ENCODE data around the gene KRT74.
"Not testable (repeated sequence)": the region's sequence is repeated elsewhere in the genome, so short reads cannot be mapped to it uniquely, and the experiment has no call there.

The KRT74 gene

GRCh38 chr12:52600071-52600470 lies 26.4 kb upstream of the KRT74 start:
- no peak overlapping the region for H3K27ac ChIP-seq (ENCODE audit: low read depth, low read length)

GRCh38 chr12:52598966-52599365 lies 25.3 kb upstream of the KRT74 start:
- Histone ChIP-seq H3K9me3 (ENCODE audit: insufficient read depth, low read length) (no peaks in the 10 kb centered on the region), H3K27ac (ENCODE audit: low read depth, low read length) (no peak overlapping the region), H2AFZ (ENCODE audit: low read depth, low read length, severe bottlenecking) (no peak overlapping the region), H3F3A (ENCODE audit: insufficient read depth) (no peaks in the 10 kb centered on the region), H4K20me1 (ENCODE audit: low read depth, low read length) (no peaks in the 10 kb centered on the region), H3K36me3 (ENCODE audit: low read length) (no peaks in the 10 kb centered on the region), H3K9me2 (replicated peaks; ENCODE audit: insufficient read depth, low read length) (no peaks in the 10 kb centered on the region), H3K4me2 (ENCODE audit: low read depth, low read length, poor library complexity, severe bottlenecking) (no peak overlapping the region), H3K79me2 (ENCODE audit: insufficient read depth, low read length) (no peaks in the 10 kb centered on the region), H3K27me3 (ENCODE audit: low read length) (no peaks in the 10 kb centered on the region), H3K4me3 (ENCODE audit: insufficient read depth, low read length, poor library complexity, severe bottlenecking) (no peak overlapping the region), H3K9ac (ENCODE audit: low read length) (no peak overlapping the region)
- TF ChIP-seq EZH2phosphoT487 (conservative IDR thresholded peaks at IDR 0.05; ENCODE audit: low read length) (no peak), CTCF (IDR thresholded peaks at IDR 0.05; ENCODE audit: insufficient read depth, low read length, poor library complexity, severe bottlenecking) (no peak)

More at GRCh38 chr12:52600071-52600470, 26.4 kb upstream of the KRT74 start:
- H3F3A ChIP-seq (ENCODE audit: insufficient read depth) = no peaks in the 10 kb centered on the region
- H3K4me2 ChIP-seq (ENCODE audit: low read depth, low read length, poor library complexity, severe bottlenecking) = no peak overlapping the region
- no peaks in the 10 kb centered on the region for H3K9me3 ChIP-seq (ENCODE audit: insufficient read depth, low read length)
- no peak overlapping the region for H2AFZ ChIP-seq (ENCODE audit: low read depth, low read length, severe bottlenecking)
- TF ChIP-seq CTCF (IDR thresholded peaks at IDR 0.05; ENCODE audit: insufficient read depth, low read length, poor library complexity, severe bottlenecking) = no peak
- H3K4me3 ChIP-seq (ENCODE audit: insufficient read depth, low read length, poor library complexity, severe bottlenecking) = no peak overlapping the region
- H3K9me2 ChIP-seq (replicated peaks; ENCODE audit: insufficient read depth, low read length) = no peaks in the 10 kb centered on the region
- no peak overlapping the region for H3K9ac ChIP-seq (ENCODE audit: low read length)
- H4K20me1 ChIP-seq (ENCODE audit: low read depth, low read length) = no peaks in the 10 kb centered on the region
- H3K27me3 ChIP-seq (ENCODE audit: low read length) = no peaks in the 10 kb centered on the region
- no peaks in the 10 kb centered on the region for H3K36me3 ChIP-seq (ENCODE audit: low read length)
- no peaks in the 10 kb centered on the region for H3K79me2 ChIP-seq (ENCODE audit: insufficient read depth, low read length)

- not testable (repeated sequence) for H3K27me3 ChIP-seq (ENCODE audit: low read length); H3K4me2 ChIP-seq (ENCODE audit: low read depth, low read length, poor library complexity, severe bottlenecking); H3K4me3 ChIP-seq (ENCODE audit: insufficient read depth, low read length, poor library complexity, severe bottlenecking); H4K20me1 ChIP-seq (ENCODE audit: low read depth, low read length); H2AFZ ChIP-seq (ENCODE audit: low read depth, low read length, severe bottlenecking); H3K9ac ChIP-seq (ENCODE audit: low read length); H3K9me2 ChIP-seq (replicated peaks; ENCODE audit: insufficient read depth, low read length); H3K36me3 ChIP-seq (ENCODE audit: low read length); H3K79me2 ChIP-seq (ENCODE audit: insufficient read depth, low read length); H3K9me3 ChIP-seq (ENCODE audit: insufficient read depth, low read length); H3F3A ChIP-seq (ENCODE audit: insufficient read depth); H3K27ac ChIP-seq (ENCODE audit: low read depth, low read length)
Observed at GRCh38 chr12:52594237-52594636, 20.6 kb upstream of the KRT74 start.

- no peak overlapping the region for H2AFZ ChIP-seq (ENCODE audit: low read depth, low read length, severe bottlenecking)
- H3K9ac ChIP-seq (ENCODE audit: low read length) = no peak overlapping the region
- no peak for TF ChIP-seq EZH2phosphoT487 (conservative IDR thresholded peaks at IDR 0.05; ENCODE audit: low read length)
- TF ChIP-seq CTCF (IDR thresholded peaks at IDR 0.05; ENCODE audit: insufficient read depth, low read length, poor library complexity, severe bottlenecking) = no peak
- no peaks in the 10 kb centered on the region for H3F3A ChIP-seq (ENCODE audit: insufficient read depth)
- no peak overlapping the region for H3K4me2 ChIP-seq (ENCODE audit: low read depth, low read length, poor library complexity, severe bottlenecking)
- H4K20me1 ChIP-seq (ENCODE audit: low read depth, low read length) = no peaks in the 10 kb centered on the region
- no peaks in the 10 kb centered on the region for H3K27me3 ChIP-seq (ENCODE audit: low read length)
- no peak overlapping the region for H3K27ac ChIP-seq (ENCODE audit: low read depth, low read length)
- no peak overlapping the region for H3K4me3 ChIP-seq (ENCODE audit: insufficient read depth, low read length, poor library complexity, severe bottlenecking)
- no peaks in the 10 kb centered on the region for H3K79me2 ChIP-seq (ENCODE audit: insufficient read depth, low read length)
- no peaks in the 10 kb centered on the region for H3K36me3 ChIP-seq (ENCODE audit: low read length)
- H3K9me3 ChIP-seq (ENCODE audit: insufficient read depth, low read length) = no peaks in the 10 kb centered on the region
- H3K9me2 ChIP-seq (replicated peaks; ENCODE audit: insufficient read depth, low read length) = no peaks in the 10 kb centered on the region
Observed at GRCh38 chr12:52591521-52591920, 17.9 kb upstream of the KRT74 start.
